HepG2 (cell line): Measurements from ENCODE around the gene NHERF2. TPM values are rescaled to one million over a fixed set of nuclear protein-coding genes. Genes with fewer than 3 reads are reported as not detected.

Source experiments
- ADNP ChIP-seq: sonication (generic); formaldehyde crosslinking; IDR thresholded peaks from 2 replicates; pipeline ENCODE4 v1.4.0; 2020; ENCODE audit warnings: missing genetic modification reagents
- HNRNPH1 ChIP-seq: fragments of 200-400 bp; formaldehyde crosslinking; optimal IDR thresholded peaks from 2 replicates; pipeline ENCODE3; 2017; ENCODE audit warnings: mild to moderate bottlenecking, low read depth, low read length
- LBX2 ChIP-seq: sonication (generic); formaldehyde crosslinking; IDR thresholded peaks from 2 replicates; pipeline ENCODE4 v1.5.0; 2020; ENCODE audit warnings: missing genetic modification reagents, mild to moderate bottlenecking, borderline replicate concordance
- NAIF1 ChIP-seq: sonication (generic); formaldehyde crosslinking; IDR thresholded peaks from 2 replicates; pipeline ENCODE4 v1.5.0; 2020; ENCODE audit warnings: mild to moderate bottlenecking, missing genetic modification reagents, borderline replicate concordance
- NFE2L2 ChIP-seq: fragments of 150-350 bp; IDR thresholded peaks from 2 replicates; pipeline ENCODE4 v1.6.1; 2014; ENCODE audit warnings: low read length
- REST ChIP-seq, 2 experiments: IDR thresholded peaks; 2 replicates each; pipeline ENCODE4 v1.6.1; 2011 to 2012; ENCODE audit warnings: low read length in 2 of 2, borderline replicate concordance in 1 of 2, low read depth in 1 of 2, mild to moderate bottlenecking in 1 of 2, moderate library complexity in 1 of 2
- THAP8 ChIP-seq: sonication (generic); formaldehyde crosslinking; IDR thresholded peaks from 2 replicates; pipeline ENCODE4 v1.5.1; 2020; ENCODE audit warnings: missing genetic modification reagents, mild to moderate bottlenecking, borderline replicate concordance
- TOE1 ChIP-seq: sonication (generic); formaldehyde crosslinking; IDR thresholded peaks from 2 replicates; pipeline ENCODE4 v1.4.0; 2020; ENCODE audit warnings: mild to moderate bottlenecking, missing genetic modification reagents
- ZFP62 ChIP-seq: sonication (generic); formaldehyde crosslinking; IDR thresholded peaks from 2 replicates; pipeline ENCODE4 v1.4.0; 2020; ENCODE audit warnings: missing genetic modification reagents
- ZNF143 ChIP-seq: sonication (generic); formaldehyde crosslinking; IDR thresholded peaks from 2 replicates; pipeline ENCODE4 v1.4.0; 2020; ENCODE audit warnings: missing genetic modification reagents
- ZNF180 ChIP-seq: sonication (generic); formaldehyde crosslinking; IDR thresholded peaks from 2 replicates; pipeline ENCODE4 v1.4.0; 2020; ENCODE audit warnings: low read depth, missing genetic modification reagents, borderline replicate concordance
- ZNF282 ChIP-seq: fragments of 450-650 bp; IDR thresholded peaks from 2 replicates; pipeline ENCODE4 v1.6.1; 2018; ENCODE audit not compliant: partially characterized antibody
- ZNF704 ChIP-seq: sonication (generic); formaldehyde crosslinking; IDR thresholded peaks from 2 replicates; pipeline ENCODE4 v1.8.1; 2023; ENCODE audit warnings: mild to moderate bottlenecking, inconsistent platforms, moderate library complexity, missing genetic modification reagents, borderline replicate concordance
- polyA plus RNA-seq, 8 experiments: library from polyadenylated mRNA; depleted of rRNA in 3 of 8; stranded (reverse) in 7 of 8; unstranded in 1 of 8; fragments of >200 nt; fragmentation: Illumina TruSeq in 4 of 8; extraction: Trizol in 4 of 8; gene quantifications; 2 replicates each; pipeline versions ENCODE4 v1.2.1 to v1.2.3, GENCODE V29; 2011 to 2016; ENCODE audit warnings: low read depth in 4 of 8, missing spikeins in 1 of 8, mixed read lengths in 1 of 8; ENCODE audit not compliant: insufficient read depth in 1 of 8
- total RNA-seq, 5 experiments: library from RNA; depleted of rRNA; stranded (reverse); fragments of >200 nt; fragmentation: Illumina TruSeq; extraction: Trizol; gene quantifications; 2 replicates each; pipeline ENCODE4 v1.2.3, GENCODE V29; 2016; ENCODE audit warnings: low read depth in 1 of 5
- TF ChIP-seq, protein P1 (sequence below): sonication (generic); formaldehyde crosslinking; conservative IDR thresholded peaks from 2 replicates; pipeline ENCODE4 v1.4.0; 2020; ENCODE audit warnings: missing genetic modification reagents
- TF ChIP-seq, protein P2 (sequence below): sonication (generic); formaldehyde crosslinking; IDR thresholded peaks from 2 replicates; pipeline ENCODE4 v1.9.0; 2021; ENCODE audit warnings: missing genetic modification reagents, borderline replicate concordance
- TF ChIP-seq, protein P3 (sequence below): sonication (generic); formaldehyde crosslinking; IDR thresholded peaks from 2 replicates; pipeline ENCODE4 v1.5.1; 2020; ENCODE audit warnings: missing genetic modification reagents, mild to moderate bottlenecking, borderline replicate concordance

NHERF2 gene
- total and polyA plus RNA-seq, 2 of the 13 experiments (the other 11 are each of a cell fraction or from before 2014, with no cell fraction given): 23.7 to 39.3 TPM

GRCh38 chr16:2009791-2010510 is 16.8 kb upstream of the NHERF2 start, which contains the start of gene ZNF598 (continued):
- TF ChIP-seq THAP8 (no peak), ZNF180 (no peak), NAIF1 (no peak), TOE1 (CRISPR knock-in tag) (no peak), ZFP62 (no peak), HNRNPH1 (no peak), ADNP (CRISPR knock-in tag) (no peak), LBX2 (CRISPR knock-in tag) (no peak), ZNF143 (CRISPR knock-in tag) (no peak), ZNF704 (CRISPR knock-in tag) (no peak; the same call in 1 of the 2 replicates), ZNF282 (no peak), NFE2L2 (no peak), REST (IDR thresholded peaks at IDR 0.05; ENCODE audit: borderline replicate concordance in 1 of 2, low read depth in 1 of 2, low read length in 2 of 2) (no peak)
- TF ChIP-seq, protein P1, sequence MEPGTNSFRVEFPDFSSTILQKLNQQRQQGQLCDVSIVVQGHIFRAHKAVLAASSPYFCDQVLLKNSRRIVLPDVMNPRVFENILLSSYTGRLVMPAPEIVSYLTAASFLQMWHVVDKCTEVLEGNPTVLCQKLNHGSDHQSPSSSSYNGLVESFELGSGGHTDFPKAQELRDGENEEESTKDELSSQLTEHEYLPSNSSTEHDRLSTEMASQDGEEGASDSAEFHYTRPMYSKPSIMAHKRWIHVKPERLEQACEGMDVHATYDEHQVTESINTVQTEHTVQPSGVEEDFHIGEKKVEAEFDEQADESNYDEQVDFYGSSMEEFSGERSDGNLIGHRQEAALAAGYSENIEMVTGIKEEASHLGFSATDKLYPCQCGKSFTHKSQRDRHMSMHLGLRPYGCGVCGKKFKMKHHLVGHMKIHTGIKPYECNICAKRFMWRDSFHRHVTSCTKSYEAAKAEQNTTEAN (CRISPR knock-in tag): 0 out of 2 replicates have a peak, but pooled peaks have one; percentile 16
- TF ChIP-seq, protein P2, sequence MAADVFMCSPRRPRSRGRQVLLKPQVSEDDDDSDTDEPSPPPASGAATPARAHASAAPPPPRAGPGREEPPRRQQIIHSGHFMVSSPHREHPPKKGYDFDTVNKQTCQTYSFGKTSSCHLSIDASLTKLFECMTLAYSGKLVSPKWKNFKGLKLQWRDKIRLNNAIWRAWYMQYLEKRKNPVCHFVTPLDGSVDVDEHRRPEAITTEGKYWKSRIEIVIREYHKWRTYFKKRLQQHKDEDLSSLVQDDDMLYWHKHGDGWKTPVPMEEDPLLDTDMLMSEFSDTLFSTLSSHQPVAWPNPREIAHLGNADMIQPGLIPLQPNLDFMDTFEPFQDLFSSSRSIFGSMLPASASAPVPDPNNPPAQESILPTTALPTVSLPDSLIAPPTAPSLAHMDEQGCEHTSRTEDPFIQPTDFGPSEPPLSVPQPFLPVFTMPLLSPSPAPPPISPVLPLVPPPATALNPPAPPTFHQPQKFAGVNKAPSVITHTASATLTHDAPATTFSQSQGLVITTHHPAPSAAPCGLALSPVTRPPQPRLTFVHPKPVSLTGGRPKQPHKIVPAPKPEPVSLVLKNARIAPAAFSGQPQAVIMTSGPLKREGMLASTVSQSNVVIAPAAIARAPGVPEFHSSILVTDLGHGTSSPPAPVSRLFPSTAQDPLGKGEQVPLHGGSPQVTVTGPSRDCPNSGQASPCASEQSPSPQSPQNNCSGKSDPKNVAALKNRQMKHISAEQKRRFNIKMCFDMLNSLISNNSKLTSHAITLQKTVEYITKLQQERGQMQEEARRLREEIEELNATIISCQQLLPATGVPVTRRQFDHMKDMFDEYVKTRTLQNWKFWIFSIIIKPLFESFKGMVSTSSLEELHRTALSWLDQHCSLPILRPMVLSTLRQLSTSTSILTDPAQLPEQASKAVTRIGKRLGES (CRISPR knock-in tag): no peak
- TF ChIP-seq, protein P3, sequence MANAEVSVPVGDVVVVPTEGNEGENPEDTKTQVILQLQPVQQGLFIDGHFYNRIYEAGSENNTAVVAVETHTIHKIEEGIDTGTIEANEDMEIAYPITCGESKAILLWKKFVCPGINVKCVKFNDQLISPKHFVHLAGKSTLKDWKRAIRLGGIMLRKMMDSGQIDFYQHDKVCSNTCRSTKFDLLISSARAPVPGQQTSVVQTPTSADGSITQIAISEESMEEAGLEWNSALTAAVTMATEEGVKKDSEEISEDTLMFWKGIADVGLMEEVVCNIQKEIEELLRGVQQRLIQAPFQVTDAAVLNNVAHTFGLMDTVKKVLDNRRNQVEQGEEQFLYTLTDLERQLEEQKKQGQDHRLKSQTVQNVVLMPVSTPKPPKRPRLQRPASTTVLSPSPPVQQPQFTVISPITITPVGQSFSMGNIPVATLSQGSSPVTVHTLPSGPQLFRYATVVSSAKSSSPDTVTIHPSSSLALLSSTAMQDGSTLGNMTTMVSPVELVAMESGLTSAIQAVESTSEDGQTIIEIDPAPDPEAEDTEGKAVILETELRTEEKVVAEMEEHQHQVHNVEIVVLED (CRISPR knock-in tag): peak; percentile 76
